Chondrocyte (in vitro differentiated cells): Measurements from ENCODE around the gene AUNIP. TPM values are rescaled to one million over a fixed set of nuclear protein-coding genes. Genes with fewer than 3 reads are reported as not detected.
"Not testable (repeated sequence)": the region's sequence is repeated elsewhere in the genome, so short reads cannot be mapped to it uniquely, and the experiment has no call there.

Source experiments
- DNase-seq: peaks from one replicate; pipeline ENCODE4 v3.0.0; 2021; ENCODE audit warnings: mixed read lengths, low spot score
- H3K27ac Mint-ChIP-seq: one replicate; pipeline ENCODE4 v1.8.0; 2021; ENCODE audit warnings: mild to moderate bottlenecking, moderate library complexity, mixed read lengths; ENCODE audit not compliant: unreplicated experiment
- H3K27me3 Mint-ChIP-seq: 2 replicates; pipeline ENCODE4 v1.8.0; 2021; ENCODE audit warnings: low read depth, mixed read lengths
- H3K36me3 Mint-ChIP-seq: 2 replicates; pipeline ENCODE4 v1.8.0; 2021; ENCODE audit warnings: low read depth, mixed read lengths
- H3K4me1 Mint-ChIP-seq: 2 replicates; pipeline ENCODE4 v1.8.0; 2021; ENCODE audit warnings: low read depth, mild to moderate bottlenecking, mixed read lengths
- H3K4me3 Mint-ChIP-seq: one replicate; pipeline ENCODE4 v1.8.0; 2021; ENCODE audit warnings: mild to moderate bottlenecking, moderate library complexity, mixed read lengths; ENCODE audit not compliant: unreplicated experiment
- H3K9me3 Mint-ChIP-seq: 2 replicates; pipeline ENCODE4 v1.8.0; 2021; ENCODE audit warnings: low read depth, mixed read lengths
- CTCF ChIP-seq: fragments of 200-600 bp; sonication (generic); IDR thresholded peaks from 2 replicates; pipeline ENCODE4 v1.5.0; 2021; ENCODE audit warnings: antibody characterized with exemption, mild to moderate bottlenecking, moderate library complexity
- total RNA-seq: library from RNA; stranded (reverse); gene quantifications from 3 replicates; pipeline ENCODE4 v1.2.1, GENCODE V29; 2021

Gene AUNIP
- total RNA-seq, 1 donor from 2014 or later, result 0.80 TPM

DNA sequence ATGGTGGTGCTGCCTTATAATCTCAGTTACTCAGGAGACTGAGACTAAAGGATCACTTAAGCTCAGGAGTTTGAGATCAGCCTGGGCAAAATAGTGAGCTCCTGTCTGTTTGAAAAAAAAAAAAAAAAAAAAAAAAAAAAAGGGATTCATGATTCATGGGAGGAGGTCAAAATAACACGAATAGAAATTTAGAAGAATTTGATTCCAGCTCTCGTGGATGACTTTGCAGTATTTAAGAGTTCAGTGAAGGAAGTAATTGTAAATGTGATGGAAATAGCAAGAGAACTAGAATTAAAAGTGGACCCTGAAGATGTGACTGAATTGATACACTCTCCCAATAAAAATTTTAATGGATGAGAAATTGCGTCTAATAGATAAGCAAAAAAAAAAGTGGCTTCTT lies 15.8 kb downstream of the AUNIP start:
- TF ChIP-seq CTCF, result no peak
- H3K27ac Mint-ChIP-seq, result no peak overlapping the region

DNA sequence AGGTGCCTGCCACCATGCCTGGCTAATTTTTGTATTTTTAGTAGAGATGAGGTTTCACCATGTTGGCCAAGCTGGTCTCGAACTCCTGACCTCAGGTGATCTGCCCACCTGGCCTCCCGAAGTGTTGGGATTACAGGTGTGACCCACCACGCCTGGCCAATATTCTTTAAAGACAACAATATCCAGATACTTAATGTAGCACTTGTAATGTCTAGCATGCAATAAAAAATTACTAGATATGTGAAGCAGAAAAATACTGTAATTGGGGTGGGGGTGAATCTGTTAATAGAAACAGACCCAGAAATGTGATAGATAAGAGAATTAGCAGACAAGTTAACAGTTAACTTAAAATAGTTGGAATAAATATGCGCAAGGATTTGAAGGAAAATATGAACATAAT lies 19.4 kb downstream of the AUNIP start:
- not testable (repeated sequence) for H3K9me3 Mint-ChIP-seq, H3K27ac Mint-ChIP-seq, DNase-seq, H3K36me3 Mint-ChIP-seq, H3K27me3 Mint-ChIP-seq, H3K4me3 Mint-ChIP-seq
- H3K4me1 Mint-ChIP-seq, result peaks cover 28% of the 10 kb centered on the region

More for the DNA sequence above, 15.8 kb downstream of the AUNIP start:
- Mint-ChIP-seq H3K27me3 (no peaks in the 10 kb centered on the region), H3K9me3 (peaks cover 4% of the 10 kb centered on the region), H3K4me1 (peaks cover 3% of the 10 kb centered on the region), H3K36me3 (peaks cover 1% of the 10 kb centered on the region), H3K4me3 (no peak overlapping the region)
- DNase-seq, result no peak

DNA sequence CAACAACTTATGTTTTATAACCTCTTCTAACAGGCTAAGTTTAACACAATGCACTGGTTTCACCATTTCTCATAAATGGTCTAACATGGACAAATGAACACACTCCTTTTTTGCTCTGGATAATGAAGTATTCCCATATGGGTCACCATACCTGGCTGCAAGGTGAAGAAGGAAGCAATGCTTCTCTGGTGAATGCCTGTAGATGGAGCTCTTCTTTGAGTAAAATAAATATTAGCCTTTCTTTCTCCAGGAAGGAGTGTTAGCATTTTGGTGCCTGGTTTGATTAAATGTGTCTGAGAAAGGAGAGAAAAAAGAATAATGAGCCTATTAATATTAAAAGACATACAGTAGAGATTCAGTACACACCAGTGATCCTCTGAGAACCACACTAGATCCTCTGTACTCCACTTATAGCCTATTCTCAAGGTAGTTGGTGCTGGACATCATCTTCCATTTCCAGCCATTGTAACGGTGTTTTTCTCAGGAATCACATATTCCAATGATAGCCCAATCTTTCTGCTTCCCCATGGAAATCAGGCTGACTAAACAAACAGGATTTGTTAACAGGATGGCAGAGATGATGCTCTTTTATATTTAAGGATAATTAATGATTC lies 21.9 kb downstream of the AUNIP start:
- H3K4me3 Mint-ChIP-seq, result no peak overlapping the region
- peaks cover 4% of the 10 kb centered on the region for H3K9me3 Mint-ChIP-seq
- peaks cover 27% of the 10 kb centered on the region for H3K4me1 Mint-ChIP-seq
- H3K36me3 Mint-ChIP-seq, result peaks cover 6% of the 10 kb centered on the region
- no peak for DNase-seq
- no peaks in the 10 kb centered on the region for H3K27me3 Mint-ChIP-seq
- TF ChIP-seq CTCF, result peak; percentile 69
- no peak overlapping the region for H3K27ac Mint-ChIP-seq

DNA sequence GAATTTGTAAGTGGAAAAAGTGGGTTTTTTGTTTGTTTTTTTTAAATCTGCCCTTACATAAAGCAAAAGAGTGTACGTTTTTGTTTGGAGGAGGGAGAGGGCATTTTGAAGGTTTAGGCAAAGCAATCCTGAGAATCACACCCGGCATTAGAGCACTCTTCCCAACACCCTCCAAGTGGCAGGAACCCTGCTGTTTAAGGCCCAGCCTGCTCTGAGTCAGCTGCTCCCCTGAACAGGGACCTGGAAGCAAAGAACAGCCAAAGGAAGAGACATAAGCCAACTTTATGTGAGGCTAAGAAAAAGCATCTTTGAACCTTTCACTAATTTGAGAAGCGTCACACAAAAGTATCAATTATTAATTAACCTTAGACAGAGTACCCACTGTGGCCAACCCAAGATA lies 22.6 kb downstream of the AUNIP start:
- no peaks in the 10 kb centered on the region for H3K27me3 Mint-ChIP-seq
- peaks cover 4% of the 10 kb centered on the region for H3K9me3 Mint-ChIP-seq
- H3K27ac Mint-ChIP-seq, result no peak overlapping the region
- peaks cover 27% of the 10 kb centered on the region for H3K4me1 Mint-ChIP-seq
- DNase-seq, result no peak
- H3K4me3 Mint-ChIP-seq, result no peak overlapping the region
- no peak for TF ChIP-seq CTCF
- H3K36me3 Mint-ChIP-seq, result peaks cover 9% of the 10 kb centered on the region

DNA sequence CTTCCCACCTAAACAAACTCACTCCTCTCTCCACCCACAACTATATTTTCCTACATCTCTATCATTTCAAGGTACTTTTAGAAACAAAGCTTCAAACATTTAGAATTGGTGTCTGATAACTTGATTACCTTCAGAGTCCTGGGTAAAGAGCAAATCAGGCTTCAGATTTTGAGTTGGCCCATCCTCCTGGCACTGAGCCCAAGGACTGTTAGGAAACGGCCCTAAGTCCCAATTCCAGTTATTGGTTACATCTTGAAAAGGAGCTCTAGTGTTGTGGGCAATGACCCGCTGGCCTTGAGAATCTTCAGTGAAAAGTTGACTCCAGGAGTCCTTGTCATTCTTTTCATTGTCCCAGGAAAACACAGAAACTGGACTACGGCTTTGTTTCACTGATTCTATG lies 24.4 kb downstream of the AUNIP start:
- TF ChIP-seq CTCF, result no peak
- H3K4me3 Mint-ChIP-seq, result no peak overlapping the region
- no peaks in the 10 kb centered on the region for H3K27me3 Mint-ChIP-seq
- H3K9me3 Mint-ChIP-seq, result peaks cover under 1% of the 10 kb centered on the region
- peaks cover 16% of the 10 kb centered on the region for H3K36me3 Mint-ChIP-seq
- peak overlapping the region; percentile 2 for H3K27ac Mint-ChIP-seq
- DNase-seq, result no peak
- H3K4me1 Mint-ChIP-seq, result peaks cover 27% of the 10 kb centered on the region

DNA sequence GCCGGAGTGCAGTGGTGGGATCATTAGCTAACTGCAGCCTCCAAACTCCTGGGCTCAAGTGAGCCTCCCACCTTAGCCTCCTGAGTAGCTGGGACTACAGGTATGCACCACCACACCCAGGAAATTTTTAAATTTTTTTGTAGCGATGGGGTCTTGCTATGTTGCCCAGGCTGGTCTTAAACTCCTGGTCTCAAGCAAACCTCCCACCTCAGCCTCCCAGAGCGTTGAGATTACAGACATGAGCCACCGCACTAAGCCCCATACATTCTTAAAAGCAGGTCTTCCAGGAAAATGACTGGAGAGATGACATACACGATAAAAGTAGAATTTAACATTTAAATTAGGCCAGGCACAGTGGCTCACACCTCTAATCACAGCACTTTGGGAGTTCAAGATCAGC lies 26.1 kb downstream of the AUNIP start:
- no peak for TF ChIP-seq CTCF
- no peak for DNase-seq
- no peaks in the 10 kb centered on the region for H3K9me3 Mint-ChIP-seq
- no peak overlapping the region for H3K4me3 Mint-ChIP-seq
- H3K4me1 Mint-ChIP-seq, result peaks cover 27% of the 10 kb centered on the region
- peaks cover 27% of the 10 kb centered on the region for H3K36me3 Mint-ChIP-seq
- H3K27ac Mint-ChIP-seq, result no peak overlapping the region
- H3K27me3 Mint-ChIP-seq, result no peaks in the 10 kb centered on the region
